T follicular helper cell (primary cell): ENCODE measurements around the gene ATXN7L1.
"Not testable (repeated sequence)": the region's sequence is repeated elsewhere in the genome, so short reads cannot be mapped to it uniquely, and the experiment has no call there.

Experiments
- DNase-seq: peaks from one replicate; pipeline ENCODE4 v3.0.0-alpha.2; 2020; ENCODE audit warnings: low read depth

ATXN7L1 gene

DNA sequence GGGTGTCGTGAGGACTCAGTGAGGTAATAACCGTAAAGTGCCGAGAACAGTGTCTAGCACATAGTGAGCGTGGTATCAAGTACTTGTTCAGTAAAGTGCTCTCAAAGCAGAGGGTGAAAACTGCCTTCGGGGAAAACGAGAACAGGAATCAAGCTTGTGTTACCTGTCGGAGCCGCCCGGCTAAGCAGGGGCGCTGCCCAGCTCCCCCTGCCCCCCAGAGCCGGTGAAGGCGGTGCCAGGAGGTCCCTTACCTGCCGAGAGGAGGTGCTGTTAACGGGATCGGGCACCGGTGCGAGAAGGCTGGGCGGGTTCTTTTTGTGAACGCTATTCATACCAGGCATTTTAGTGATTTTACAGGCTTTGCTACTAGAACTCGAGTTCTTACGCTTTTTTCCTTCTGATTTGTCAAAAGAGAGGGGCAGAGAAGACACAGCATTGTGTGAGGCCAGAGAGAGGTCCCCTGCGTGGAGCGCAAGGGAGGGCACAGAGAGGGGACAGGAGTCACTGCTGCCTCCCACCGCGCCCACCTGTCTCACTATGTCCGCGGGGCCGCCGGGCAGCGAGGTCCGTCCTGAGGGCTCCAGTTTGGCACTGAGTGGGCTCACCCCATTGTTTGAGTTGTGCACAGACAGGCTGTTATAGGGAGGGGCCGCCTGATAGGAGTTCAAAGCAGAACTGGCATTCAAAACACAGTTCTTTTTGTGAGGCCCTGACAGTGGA is 262.6 kb downstream of the ATXN7L1 start:
- no peak for DNase-seq

GRCh38 chr7:105612806-105613205 is 263.6 kb downstream of the ATXN7L1 start:
- DNase-seq = no peak

GRCh38 chr7:105611856-105612775 is 264.3 kb downstream of the ATXN7L1 start:
- no peak for DNase-seq

- no peak for DNase-seq
These were observed 266.1 kb downstream of the ATXN7L1 start for GRCh38 chr7:105610165-105610930.

GRCh38 chr7:105602325-105603305 is 273.8 kb downstream of the ATXN7L1 start:
- no peak for DNase-seq

GRCh38 chr7:105600720-105601550 is 275.5 kb downstream of the ATXN7L1 start:
- no peak for DNase-seq

DNA sequence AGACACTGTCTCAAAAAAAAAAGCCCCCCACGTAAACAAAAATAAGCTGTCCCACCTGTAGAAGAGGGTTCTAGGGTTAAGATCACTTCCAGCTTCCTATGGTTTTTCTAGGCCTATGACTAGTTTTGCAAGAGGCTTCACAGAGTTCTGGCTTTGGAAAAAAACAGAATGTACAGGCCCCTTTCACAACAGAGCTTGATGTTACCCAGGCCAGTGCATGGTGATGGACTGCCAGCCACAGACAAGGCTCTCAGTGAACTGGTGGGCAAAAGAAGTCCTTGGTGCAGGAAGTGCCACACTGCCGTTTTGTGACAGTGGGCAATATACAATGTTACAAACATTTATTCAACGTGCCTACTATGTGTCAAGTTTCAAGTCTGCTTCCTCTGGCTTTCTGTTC is 276.8 kb downstream of the ATXN7L1 start:
- DNase-seq = no peak

DNA sequence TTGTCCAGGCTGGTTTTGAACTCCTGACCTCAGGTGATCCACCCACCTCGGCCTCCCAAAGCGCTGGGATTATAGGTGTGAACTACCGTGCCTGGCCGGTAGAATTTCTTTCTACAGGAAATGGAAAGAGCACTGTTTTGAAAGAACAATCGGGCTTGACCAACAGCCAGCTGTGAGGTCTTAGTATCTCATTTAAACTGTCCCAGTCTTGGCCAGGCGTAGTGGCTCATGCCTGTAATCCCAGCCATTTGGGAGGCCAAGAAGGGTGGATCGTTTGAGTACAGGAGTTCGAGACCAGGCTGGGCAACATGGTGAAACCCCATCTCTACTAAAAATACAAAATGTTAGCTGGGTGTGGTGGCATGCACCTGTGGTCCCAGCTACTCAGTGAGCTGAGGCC is 277.3 kb downstream of the ATXN7L1 start:
- DNase-seq = not testable (repeated sequence)

DNA sequence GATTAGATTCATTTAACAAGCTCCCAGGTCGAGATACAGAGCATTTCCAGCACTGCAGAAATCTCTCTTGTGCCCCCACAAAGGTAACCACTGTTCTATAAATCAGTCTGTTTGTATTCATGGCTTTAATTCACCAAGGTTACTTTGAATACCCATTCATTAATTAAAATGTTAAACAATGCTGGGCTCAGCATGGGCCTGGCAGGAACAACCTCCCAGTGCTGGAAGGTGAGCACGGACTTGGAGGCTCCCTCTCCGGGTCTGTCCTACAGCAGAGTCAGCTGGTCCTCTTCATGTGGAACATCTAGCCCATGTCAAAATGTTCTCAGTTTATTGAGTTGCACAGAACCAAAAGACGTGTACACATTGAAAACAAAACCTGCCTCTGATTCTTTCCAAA is 279.5 kb downstream of the ATXN7L1 start:
- no peak for DNase-seq

DNA sequence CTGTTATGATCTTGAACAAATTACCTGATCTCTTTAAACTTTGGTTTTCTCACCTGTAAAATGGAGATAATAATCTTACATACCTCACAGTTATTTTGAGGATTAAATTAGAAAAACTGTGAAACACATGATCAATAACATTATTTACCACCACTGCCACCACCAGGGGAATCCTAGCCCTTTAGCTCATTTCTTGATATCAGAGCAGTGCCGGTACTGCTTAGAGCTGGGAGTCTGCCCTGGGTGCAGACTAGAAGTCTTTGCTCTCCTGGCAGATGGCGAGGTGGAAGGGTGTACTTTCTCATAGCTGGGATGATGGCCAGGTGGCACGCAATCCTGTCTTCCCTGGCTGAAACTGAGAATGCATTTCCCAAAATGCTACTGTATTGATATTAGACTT is 282.4 kb downstream of the ATXN7L1 start:
- no peak for DNase-seq

DNA sequence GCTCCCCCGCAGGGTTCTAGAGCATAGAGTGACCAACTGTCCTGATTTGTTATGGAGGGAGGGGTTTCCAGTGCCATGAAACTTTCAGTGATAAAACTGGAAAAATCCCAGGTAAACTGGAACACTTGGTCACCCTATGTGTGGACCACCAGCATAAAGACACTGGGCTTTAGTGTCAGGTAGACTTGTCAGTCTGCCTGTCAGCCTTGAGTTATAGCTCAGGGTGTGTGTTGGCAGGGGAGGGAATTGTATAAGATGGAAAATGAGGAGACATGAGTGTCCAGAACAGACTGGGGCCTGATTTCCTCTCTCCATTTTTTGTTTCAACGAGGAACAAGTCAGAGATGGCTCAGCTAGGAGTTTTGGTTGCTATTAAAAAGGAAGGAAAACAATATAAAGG is 284.9 kb downstream of the ATXN7L1 start:
- DNase-seq = no peak

- no peak for DNase-seq
These were observed 285.6 kb downstream of the ATXN7L1 start for GRCh38 chr7:105590793-105591192.

GRCh38 chr7:105589356-105590077 is 286.9 kb downstream of the ATXN7L1 start:
- DNase-seq = peak; percentile 12

GRCh38 chr7:105587909-105588635 is 288.3 kb downstream of the ATXN7L1 start:
- no peak for DNase-seq

- DNase-seq = no peak
These were observed 290.4 kb downstream of the ATXN7L1 start for GRCh38 chr7:105585850-105586500.

DNA sequence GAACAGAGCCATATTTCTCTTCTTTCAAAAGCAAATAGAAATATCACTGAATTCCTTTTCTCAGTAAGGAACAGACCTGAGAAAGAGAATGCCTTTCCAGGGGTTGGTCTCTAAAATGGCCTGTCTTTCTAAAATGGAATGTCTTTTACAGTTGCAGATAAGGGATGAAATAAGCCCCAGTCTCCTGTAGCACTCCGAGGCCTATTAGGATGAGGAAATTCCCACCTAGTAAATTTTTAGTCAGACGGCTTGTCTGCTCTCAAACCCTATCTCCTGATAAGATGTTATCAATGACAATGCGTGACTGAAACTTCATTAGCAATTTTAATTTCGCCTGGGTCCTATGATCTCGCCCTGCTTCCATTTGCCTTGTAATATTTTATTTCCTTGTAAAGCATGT is 292.2 kb downstream of the ATXN7L1 start:
- DNase-seq = no peak

- no peak for DNase-seq
These were observed 293.3 kb downstream of the ATXN7L1 start for GRCh38 chr7:105583061-105583460.

DNA sequence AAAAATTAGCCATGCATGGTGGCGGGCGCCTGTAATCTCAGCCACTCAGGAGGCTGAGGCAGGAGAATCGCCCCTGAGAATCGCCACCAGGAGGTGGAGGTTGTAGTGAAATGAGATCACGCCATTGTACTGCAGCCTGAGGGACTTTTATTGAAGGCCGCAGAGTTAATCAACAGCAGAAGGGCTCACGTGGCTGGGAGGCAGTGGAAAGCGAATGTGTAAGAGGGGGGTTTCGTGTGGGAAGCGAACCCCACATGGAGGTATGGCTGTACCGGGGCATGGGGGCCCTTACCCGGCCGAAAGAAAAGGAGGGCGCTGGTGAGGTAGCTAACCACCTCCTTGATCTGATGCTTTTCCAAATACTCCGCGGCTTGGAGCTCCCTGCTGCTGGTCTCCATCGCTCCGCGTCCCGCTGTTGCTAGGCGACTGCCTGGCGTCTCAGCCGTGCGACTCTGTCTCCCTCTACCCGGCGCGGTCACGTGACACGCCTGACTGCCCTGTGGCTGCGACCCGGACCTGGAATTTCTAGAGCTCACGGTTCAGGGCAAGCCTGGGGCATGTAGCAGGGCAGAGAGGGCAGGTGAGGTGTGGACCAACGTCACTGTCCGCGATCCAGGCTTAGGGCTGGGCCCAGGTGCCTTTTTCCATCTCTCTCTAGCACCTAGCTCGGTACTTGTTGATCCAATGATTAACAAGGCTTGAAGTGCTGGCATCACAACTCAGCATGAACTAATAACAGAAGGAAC is 295.2 kb downstream of the ATXN7L1 start, which contains the start of gene EFCAB10:
Gene EFCAB10, minus strand, starts transcription at position 428 of the 746 bp plus-strand sequence. Its CDS starts 30 bp downstream, at position 398.
- peak; percentile 20 for DNase-seq
